Neural progenitor cell (in vitro differentiated cells): Measurements from ENCODE around the gene NEUROG3. TPM values are rescaled to one million over a fixed set of nuclear protein-coding genes. Genes with fewer than 3 reads are reported as not detected.

Experiments
- DNase-seq: peaks from one replicate; pipeline ENCODE4 v3.0.0-alpha.2; 2016; ENCODE audit warnings: low spot score
- H2AFZ ChIP-seq: fragments of 200-600 bp; sonication (generic); replicated peaks from 2 replicates; pipeline ENCODE4 v1.6.1; 2016; ENCODE audit warnings: antibody characterized with exemption
- H3F3A ChIP-seq: fragments of 200-600 bp; sonication (generic); 2 replicates; pipeline ENCODE4 v1.6.1; 2016; ENCODE audit warnings: antibody characterized with exemption, low read depth
- H3K27ac ChIP-seq: fragments of 200-600 bp; sonication (generic); 2 replicates; pipeline ENCODE4 v1.5.1; 2016; ENCODE audit warnings: mild to moderate bottlenecking
- H3K27me3 ChIP-seq: fragments of 200-600 bp; sonication (generic); 2 replicates; pipeline ENCODE4 v1.6.1; 2016; ENCODE audit warnings: mild to moderate bottlenecking, moderate library complexity
- H3K36me3 ChIP-seq: fragments of 200-600 bp; sonication (generic); 2 replicates; pipeline ENCODE4 v1.5.1; 2016
- H3K4me1 ChIP-seq: fragments of 200-600 bp; sonication (generic); 2 replicates; pipeline ENCODE4 v1.6.1; 2016; ENCODE audit warnings: mixed run types
- H3K4me2 ChIP-seq: fragments of 200-600 bp; sonication (generic); 2 replicates; pipeline ENCODE4 v1.6.1; 2016
- H3K4me3 ChIP-seq: fragments of 200-600 bp; sonication (generic); 2 replicates; pipeline ENCODE4 v1.5.1; 2016
- H3K79me2 ChIP-seq: fragments of 200-600 bp; sonication (generic); 2 replicates; pipeline ENCODE4 v1.6.1; 2016; ENCODE audit warnings: low read depth
- H3K9ac ChIP-seq: fragments of 200-600 bp; sonication (generic); 2 replicates; pipeline ENCODE4 v1.6.1; 2016
- H3K9me3 ChIP-seq: fragments of 200-600 bp; sonication (generic); 2 replicates; pipeline ENCODE4 v1.5.1; 2016; ENCODE audit warnings: low read depth
- H4K20me1 ChIP-seq: fragments of 200-600 bp; sonication (generic); 2 replicates; pipeline ENCODE4 v1.6.1; 2016; ENCODE audit warnings: low read depth
- H3K27ac Mint-ChIP-seq: 3 replicates; pipeline ENCODE4 v1.8.0; 2021; ENCODE audit warnings: mixed read lengths
- H3K27me3 Mint-ChIP-seq: 2 replicates; pipeline ENCODE4 v1.8.0; 2022; ENCODE audit warnings: low read depth, mild to moderate bottlenecking, inconsistent platforms, moderate library complexity, mixed read lengths; ENCODE audit not compliant: insufficient read depth
- H3K36me3 Mint-ChIP-seq: 3 replicates; pipeline ENCODE4 v1.8.0; 2021; ENCODE audit warnings: mixed read lengths
- H3K4me1 Mint-ChIP-seq: 3 replicates; pipeline ENCODE4 v1.8.0; 2021; ENCODE audit warnings: mixed read lengths
- H3K4me3 Mint-ChIP-seq: 3 replicates; pipeline ENCODE4 v1.8.0; 2021; ENCODE audit warnings: mild to moderate bottlenecking, moderate library complexity, mixed read lengths
- H3K9me3 Mint-ChIP-seq: 3 replicates; pipeline ENCODE4 v1.8.0; 2020; ENCODE audit warnings: mixed read lengths
- EZH2 ChIP-seq: fragments of 200-600 bp; sonication (generic); IDR thresholded peaks from 2 replicates; pipeline ENCODE4 v1.6.1; 2017; ENCODE audit warnings: antibody characterized with exemption, mild to moderate bottlenecking, moderate library complexity
- EZH2phosphoT487 ChIP-seq: fragments of 200-600 bp; sonication (generic); IDR thresholded peaks from 2 replicates; pipeline ENCODE4 v1.6.1; 2017; ENCODE audit warnings: antibody characterized with exemption
- total RNA-seq: library from RNA; depleted of rRNA; stranded (reverse); fragments of >200 nt; gene quantifications from 2 replicates; pipeline ENCODE4 v1.2.3, GENCODE V29; 2015; ENCODE audit warnings: low replicate concordance
- TF ChIP-seq, protein P1 (sequence below): fragments of 200-600 bp; sonication (generic); IDR thresholded peaks from 2 replicates; pipeline ENCODE4 v1.5.1; 2017; ENCODE audit warnings: antibody characterized with exemption, mild to moderate bottlenecking

Gene NEUROG3
- total RNA-seq, 1 donor from 2014 or later: not detected

DNA sequence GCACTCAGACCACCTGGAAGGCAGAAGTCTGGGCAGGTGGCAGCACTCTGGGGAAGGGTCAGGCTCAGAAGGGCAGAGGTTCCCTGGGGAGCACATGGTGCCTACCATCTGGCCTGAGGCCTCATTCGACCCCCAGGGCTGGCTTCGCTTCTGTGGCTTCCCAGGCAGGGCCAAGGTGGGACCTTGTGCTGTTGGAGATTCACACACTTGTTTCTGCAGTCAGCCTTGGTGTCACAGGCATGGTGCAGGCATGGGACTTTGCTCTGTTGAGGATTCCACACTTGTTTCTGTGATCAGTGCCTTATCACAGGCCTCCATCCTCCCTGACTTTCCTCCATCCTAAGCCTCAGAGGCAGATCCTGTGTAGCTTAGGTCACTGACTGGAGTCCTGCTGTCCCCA lies 45.5 kb upstream of the NEUROG3 start:
- Mint-ChIP-seq H3K36me3 (no peaks in the 10 kb centered on the region), H3K27ac (no peak overlapping the region), H3K9me3 (peaks cover 7% of the 10 kb centered on the region), H3K4me1 (no peaks in the 10 kb centered on the region), H3K4me3 (no peak overlapping the region), H3K27me3 (peaks cover 11% of the 10 kb centered on the region)
- Histone ChIP-seq H4K20me1 (no peaks in the 10 kb centered on the region), H3K4me1 (peaks cover 9% of the 10 kb centered on the region), H3K9me3 (no peaks in the 10 kb centered on the region), H3K36me3 (no peaks in the 10 kb centered on the region), H3K27me3 (no peaks in the 10 kb centered on the region), H2AFZ (no peak overlapping the region), H3K27ac (no peak overlapping the region), H3K4me2 (no peak overlapping the region), H3F3A (no peaks in the 10 kb centered on the region), H3K79me2 (no peaks in the 10 kb centered on the region), H3K4me3 (no peak overlapping the region), H3K9ac (no peak overlapping the region)
- TF ChIP-seq EZH2 (no peak), EZH2phosphoT487 (no peak)
- TF ChIP-seq, protein P1, sequence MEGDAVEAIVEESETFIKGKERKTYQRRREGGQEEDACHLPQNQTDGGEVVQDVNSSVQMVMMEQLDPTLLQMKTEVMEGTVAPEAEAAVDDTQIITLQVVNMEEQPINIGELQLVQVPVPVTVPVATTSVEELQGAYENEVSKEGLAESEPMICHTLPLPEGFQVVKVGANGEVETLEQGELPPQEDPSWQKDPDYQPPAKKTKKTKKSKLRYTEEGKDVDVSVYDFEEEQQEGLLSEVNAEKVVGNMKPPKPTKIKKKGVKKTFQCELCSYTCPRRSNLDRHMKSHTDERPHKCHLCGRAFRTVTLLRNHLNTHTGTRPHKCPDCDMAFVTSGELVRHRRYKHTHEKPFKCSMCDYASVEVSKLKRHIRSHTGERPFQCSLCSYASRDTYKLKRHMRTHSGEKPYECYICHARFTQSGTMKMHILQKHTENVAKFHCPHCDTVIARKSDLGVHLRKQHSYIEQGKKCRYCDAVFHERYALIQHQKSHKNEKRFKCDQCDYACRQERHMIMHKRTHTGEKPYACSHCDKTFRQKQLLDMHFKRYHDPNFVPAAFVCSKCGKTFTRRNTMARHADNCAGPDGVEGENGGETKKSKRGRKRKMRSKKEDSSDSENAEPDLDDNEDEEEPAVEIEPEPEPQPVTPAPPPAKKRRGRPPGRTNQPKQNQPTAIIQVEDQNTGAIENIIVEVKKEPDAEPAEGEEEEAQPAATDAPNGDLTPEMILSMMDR: no peak
- DNase-seq: no peak

DNA sequence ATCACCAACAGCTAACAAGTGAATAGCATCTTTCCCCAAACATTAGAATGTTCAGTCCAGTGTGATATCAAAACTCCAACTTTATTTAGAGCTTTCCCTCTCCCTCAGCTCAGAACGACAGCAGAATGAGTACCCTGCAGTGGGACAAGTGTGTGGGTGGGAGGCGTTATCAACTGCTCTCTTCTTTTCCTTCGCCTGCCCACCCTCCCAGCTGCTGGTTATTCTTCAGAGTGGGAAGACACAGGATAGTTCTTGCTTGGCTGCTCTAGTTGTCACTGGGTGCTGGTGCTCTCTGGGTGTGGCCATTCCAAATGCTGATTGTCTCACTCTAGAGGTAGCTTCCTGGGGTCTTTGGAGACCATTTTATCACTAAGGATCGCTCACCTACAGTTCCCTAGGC lies 43.1 kb upstream of the NEUROG3 start:
- Mint-ChIP-seq H3K36me3 (no peaks in the 10 kb centered on the region), H3K27ac (no peak overlapping the region), H3K4me1 (no peaks in the 10 kb centered on the region), H3K27me3 (peaks cover 8% of the 10 kb centered on the region), H3K4me3 (no peak overlapping the region), H3K9me3 (peaks cover 3% of the 10 kb centered on the region)
- Histone ChIP-seq H3K9me3 (no peaks in the 10 kb centered on the region), H3K4me2 (no peak overlapping the region), H3K4me1 (peaks cover 9% of the 10 kb centered on the region), H3K27me3 (peaks cover 4% of the 10 kb centered on the region), H3K9ac (no peak overlapping the region), H3K36me3 (no peaks in the 10 kb centered on the region), H3K4me3 (no peak overlapping the region), H3F3A (no peaks in the 10 kb centered on the region), H4K20me1 (no peaks in the 10 kb centered on the region), H3K27ac (no peak overlapping the region), H3K79me2 (no peaks in the 10 kb centered on the region), H2AFZ (no peak overlapping the region)
- TF ChIP-seq EZH2 (no peak), EZH2phosphoT487 (no peak)
- TF ChIP-seq, protein P1: no peak
- DNase-seq: no peak

DNA sequence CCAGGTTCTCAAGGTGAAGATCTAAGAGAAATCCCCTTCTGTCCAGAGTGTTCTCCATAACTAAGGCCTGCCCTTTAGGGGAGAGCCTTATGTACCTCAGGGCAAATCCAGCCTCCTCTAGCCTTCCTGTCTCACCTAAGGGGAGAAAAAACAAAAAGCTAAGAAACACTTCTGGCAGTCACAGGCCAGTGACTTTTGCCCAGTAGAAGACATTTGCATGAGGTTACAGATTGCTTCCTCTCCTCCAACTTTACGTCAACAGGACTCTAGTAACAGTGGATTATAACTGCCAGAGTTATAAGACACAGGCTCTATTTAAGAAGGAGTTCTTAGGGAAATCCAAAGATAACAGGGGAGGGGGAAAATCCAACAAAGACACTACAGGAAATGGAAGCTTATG lies 40.9 kb upstream of the NEUROG3 start:
- Mint-ChIP-seq H3K36me3 (no peaks in the 10 kb centered on the region), H3K27ac (no peak overlapping the region), H3K4me3 (no peak overlapping the region), H3K9me3 (peaks cover 11% of the 10 kb centered on the region), H3K4me1 (no peaks in the 10 kb centered on the region), H3K27me3 (peaks cover 7% of the 10 kb centered on the region)
- Histone ChIP-seq H3K4me1 (no peaks in the 10 kb centered on the region), H3K36me3 (no peaks in the 10 kb centered on the region), H3K9me3 (peaks cover 2% of the 10 kb centered on the region), H3K4me3 (no peak overlapping the region), H4K20me1 (no peaks in the 10 kb centered on the region), H3K27me3 (peaks cover 25% of the 10 kb centered on the region), H3K9ac (no peak overlapping the region), H3K4me2 (no peak overlapping the region), H3F3A (no peaks in the 10 kb centered on the region), H3K27ac (no peak overlapping the region), H2AFZ (no peak overlapping the region), H3K79me2 (no peaks in the 10 kb centered on the region)
- TF ChIP-seq, protein P1: no peak
- TF ChIP-seq EZH2phosphoT487: no peak
- no peak for TF ChIP-seq EZH2
- no peak for DNase-seq
